NCI-H1092 (cell line): ENCODE data around the gene ADAMTS19.
"Not testable (repeated sequence)": the region's sequence is repeated elsewhere in the genome, so short reads cannot be mapped to it uniquely, and the experiment has no call there.

Experiments used
- DNase-seq: peaks from one replicate; lab custom pipeline; 2025; lab: John Stamatoyannopoulos, UW

Gene ADAMTS19

GRCh38 chr5:129459777-129460671 lies at the start of gene ADAMTS19:
Gene ADAMTS19 (plus strand): TSS chr5:129460298. CDS start chr5:129460392, 94 bp downstream.
- no peak for DNase-seq

GRCh38 chr5:129410488-129410887 lies 49.6 kb upstream of the ADAMTS19 start:
- DNase-seq: no peak

GRCh38 chr5:129412721-129413120 lies 47.4 kb upstream of the ADAMTS19 start:
- no peak for DNase-seq

GRCh38 chr5:129413570-129413969 lies 46.5 kb upstream of the ADAMTS19 start:
- no peak for DNase-seq

GRCh38 chr5:129419292-129419691 lies 40.8 kb upstream of the ADAMTS19 start:
- no peak for DNase-seq

- no peak for DNase-seq
Measured at GRCh38 chr5:129425031-129425430, 35.1 kb upstream of the ADAMTS19 start.

GRCh38 chr5:129426071-129426470 lies 34.0 kb upstream of the ADAMTS19 start:
- DNase-seq: no peak

- DNase-seq: not testable (repeated sequence)
Measured at GRCh38 chr5:129428636-129429035, 31.5 kb upstream of the ADAMTS19 start.

GRCh38 chr5:129431406-129431805 lies 28.7 kb upstream of the ADAMTS19 start:
- DNase-seq: no peak

GRCh38 chr5:129438322-129438721 lies 21.8 kb upstream of the ADAMTS19 start:
- DNase-seq: no peak

- no peak for DNase-seq
Measured at GRCh38 chr5:129440424-129440823, 19.7 kb upstream of the ADAMTS19 start.

- DNase-seq: no peak
Measured at GRCh38 chr5:129441096-129441495, 19.0 kb upstream of the ADAMTS19 start.

GRCh38 chr5:129445379-129445778 lies 14.7 kb upstream of the ADAMTS19 start:
- DNase-seq: no peak

GRCh38 chr5:129447968-129448367 lies 12.1 kb upstream of the ADAMTS19 start:
- no peak for DNase-seq

- no peak for DNase-seq
Measured at GRCh38 chr5:129448654-129449053, 11.4 kb upstream of the ADAMTS19 start.

GRCh38 chr5:129454461-129454860 lies 5.6 kb upstream of the ADAMTS19 start:
- no peak for DNase-seq

GRCh38 chr5:129459450-129459776 lies 685 bp upstream of the ADAMTS19 start:
- no peak for DNase-seq

- no peak for DNase-seq
Measured at GRCh38 chr5:129460672-129460935, 506 bp downstream of the ADAMTS19 start.

- DNase-seq: no peak
Measured at GRCh38 chr5:129460936-129461710, 1.0 kb downstream of the ADAMTS19 start.

- no peak for DNase-seq
Measured at GRCh38 chr5:129461711-129462332, 1.7 kb downstream of the ADAMTS19 start.

- DNase-seq: no peak
Measured at GRCh38 chr5:129465776-129466344, 5.8 kb downstream of the ADAMTS19 start.

GRCh38 chr5:129474544-129474943 lies 14.4 kb downstream of the ADAMTS19 start:
- no peak for DNase-seq

GRCh38 chr5:129476751-129477150 lies 16.7 kb downstream of the ADAMTS19 start:
- no peak for DNase-seq
